Trophoblast cell (in vitro differentiated cells and primary cell): ENCODE results near the gene PTPN9.
"Not testable (repeated sequence)": the region's sequence is repeated elsewhere in the genome, so short reads cannot be mapped to it uniquely, and the experiment has no call there.

Source experiments
- DNase-seq, 2 donors: peaks; one replicate each; pipeline ENCODE4 v3.0.0-alpha.2; 2016
- H2AFZ ChIP-seq: 2 replicates; pipeline ENCODE4 v1.6.1; 2013; ENCODE audit warnings: low read length, moderate library complexity, mild to moderate bottlenecking; ENCODE audit not compliant: insufficient read depth, poor library complexity
- H2AK5ac ChIP-seq: 2 replicates; pipeline ENCODE4 v1.6.1; 2013; ENCODE audit warnings: mild to moderate bottlenecking, low read length
- H2BK120ac ChIP-seq: 2 replicates; pipeline ENCODE4 v1.6.1; 2013; ENCODE audit warnings: low read length, mild to moderate bottlenecking, moderate library complexity; ENCODE audit not compliant: insufficient read depth, poor library complexity
- H2BK12ac ChIP-seq: 2 replicates; pipeline ENCODE4 v1.6.1; 2013; ENCODE audit warnings: mild to moderate bottlenecking, low read length, moderate library complexity
- H2BK5ac ChIP-seq: 2 replicates; pipeline ENCODE4 v1.6.1; 2013; ENCODE audit warnings: low read length, low read depth, moderate library complexity, mild to moderate bottlenecking; ENCODE audit not compliant: poor library complexity
- H3K14ac ChIP-seq: 2 replicates; pipeline ENCODE4 v1.6.1; 2013; ENCODE audit warnings: mild to moderate bottlenecking, low read length
- H3K18ac ChIP-seq: 2 replicates; pipeline ENCODE4 v1.6.1; 2013; ENCODE audit warnings: mild to moderate bottlenecking, low read length
- H3K23ac ChIP-seq: 2 replicates; pipeline ENCODE4 v1.6.1; 2013; ENCODE audit warnings: low read length
- H3K27ac ChIP-seq: 2 replicates; pipeline ENCODE4 v1.5.1; 2013; ENCODE audit warnings: low read depth, mild to moderate bottlenecking, inconsistent platforms, low read length, moderate library complexity
- H3K27me3 ChIP-seq: 2 replicates; pipeline ENCODE4 v1.6.1; 2013; ENCODE audit warnings: inconsistent platforms, mild to moderate bottlenecking, low read length, moderate library complexity; ENCODE audit not compliant: insufficient read depth
- H3K36me3 ChIP-seq, 2 experiments: 1 replicate in 1 of 2; 2 replicates in 1 of 2; pipeline ENCODE4 v1.6.1; 2013; ENCODE audit warnings: low read length in 2 of 2, mild to moderate bottlenecking in 2 of 2, moderate library complexity in 1 of 2; ENCODE audit not compliant: insufficient read depth in 2 of 2, control insufficient read depth in 1 of 2
- H3K4ac ChIP-seq: 2 replicates; pipeline ENCODE4 v1.6.1; 2013; ENCODE audit warnings: low read depth, mild to moderate bottlenecking, low read length, moderate library complexity
- H3K4me1 ChIP-seq, 2 experiments: 1 replicate in 1 of 2; 2 replicates in 1 of 2; pipeline ENCODE4 v1.6.1; 2013; ENCODE audit warnings: low read length in 2 of 2, mild to moderate bottlenecking in 2 of 2, moderate library complexity in 1 of 2; ENCODE audit not compliant: insufficient read depth in 2 of 2, control insufficient read depth in 1 of 2
- H3K4me2 ChIP-seq: 2 replicates; pipeline ENCODE4 v1.6.1; 2013; ENCODE audit warnings: inconsistent platforms, mild to moderate bottlenecking, low read length, moderate library complexity
- H3K4me3 ChIP-seq: 2 replicates; pipeline ENCODE4 v1.5.1; 2013; ENCODE audit warnings: mild to moderate bottlenecking, low read depth, low read length, inconsistent platforms
- H3K79me1 ChIP-seq: one replicate; pipeline ENCODE4 v1.6.1; 2013; ENCODE audit warnings: low read length
- H3K79me2 ChIP-seq: 2 replicates; pipeline ENCODE4 v1.6.1; 2013; ENCODE audit warnings: low read length, mild to moderate bottlenecking; ENCODE audit not compliant: control insufficient read depth, insufficient read depth, poor library complexity
- H3K9ac ChIP-seq: 2 replicates; pipeline ENCODE4 v1.6.1; 2013; ENCODE audit warnings: mild to moderate bottlenecking, low read length
- H3K9me3 ChIP-seq: 2 replicates; pipeline ENCODE4 v1.6.1; 2013; ENCODE audit warnings: low read depth, mild to moderate bottlenecking, control low read depth, inconsistent platforms, low read length; ENCODE audit not compliant: insufficient read depth
- H4K12ac ChIP-seq: 2 replicates; pipeline ENCODE4 v1.6.1; 2013; ENCODE audit warnings: low read depth, mild to moderate bottlenecking, low read length, moderate library complexity
- H4K8ac ChIP-seq: 2 replicates; pipeline ENCODE4 v1.6.1; 2013; ENCODE audit warnings: low read depth, mild to moderate bottlenecking, low read length, moderate library complexity
- H4K91ac ChIP-seq: one replicate; pipeline ENCODE4 v1.6.1; 2013; ENCODE audit warnings: low read depth, mild to moderate bottlenecking, low read length, moderate library complexity
- WGBS: extraction: QIAGEN DNeasy Blood & Tissue Kit; methylation state at CpG from one replicate; pipeline ENCODE4 v1.1.7; 2013; ENCODE audit warnings: missing lambda C conversion rate; ENCODE audit not compliant: insufficient read length, insufficient coverage; ENCODE audit errors: extremely low coverage; 5-methylcytosine and 5-hydroxymethylcytosine counted together

The PTPN9 gene

DNA sequence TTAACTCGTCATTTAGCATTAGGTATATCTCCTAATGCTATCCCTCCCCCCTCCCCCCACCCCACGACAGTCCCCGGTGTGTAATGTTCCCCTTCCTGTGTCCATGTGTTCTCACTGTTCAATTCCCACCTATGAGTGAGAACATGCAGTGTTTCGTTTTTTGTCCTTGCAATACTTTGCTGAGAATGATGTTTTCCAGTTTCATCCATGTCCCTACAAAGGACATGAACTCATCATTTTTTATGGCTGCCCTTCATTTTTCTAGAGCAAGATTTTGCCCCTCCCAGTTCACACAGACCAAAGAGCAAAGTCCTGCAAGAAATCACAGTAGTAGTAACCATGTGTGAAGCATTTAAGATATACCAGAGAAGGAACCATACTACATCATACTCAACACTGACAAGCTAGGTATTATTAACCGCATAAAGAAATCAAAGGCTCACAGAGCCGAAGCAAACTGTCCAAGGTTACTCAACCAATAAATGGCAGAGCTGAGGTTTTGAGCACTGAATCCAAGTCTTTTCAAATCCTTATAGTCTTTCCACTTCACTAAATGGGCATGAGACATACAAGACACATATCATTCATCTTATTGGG is 36.1 kb downstream of the PTPN9 start:
- not testable (repeated sequence) for H3K27me3 ChIP-seq

DNA sequence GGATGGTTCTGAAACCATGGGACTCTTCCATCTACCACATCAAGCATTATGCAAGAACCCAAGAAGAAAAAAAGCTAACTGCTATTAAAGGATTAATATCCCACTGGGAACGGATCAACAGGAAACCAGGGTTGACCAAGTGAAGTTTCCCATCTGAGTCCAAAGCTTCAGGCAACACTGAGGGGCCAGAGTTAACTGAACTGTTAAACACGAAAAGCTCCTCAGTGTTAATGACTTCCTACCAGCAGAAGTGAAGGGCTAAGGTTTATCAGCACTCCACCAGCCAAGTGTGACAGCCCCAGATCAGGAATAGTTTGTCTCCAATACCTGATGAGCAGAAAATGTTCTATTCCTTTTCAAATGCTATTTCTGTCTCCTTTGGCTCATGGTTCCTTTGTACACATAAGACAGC is 36.7 kb downstream of the PTPN9 start:
- Histone ChIP-seq H2BK120ac (no peak overlapping the region), H2AK5ac (no peak overlapping the region), H3K4me1 (no peaks in the 10 kb centered on the region), H4K12ac (no peak overlapping the region), H3K9ac (no peak overlapping the region), H3K27ac (no peak overlapping the region), H3K4me3 (no peak overlapping the region), H3K79me1 (no peaks in the 10 kb centered on the region), H3K18ac (no peak overlapping the region), H4K91ac (no peak overlapping the region), H3K27me3 (no peaks in the 10 kb centered on the region), H3K79me2 (no peaks in the 10 kb centered on the region), H3K9me3 (no peaks in the 10 kb centered on the region), H3K4ac (no peak overlapping the region), H2BK5ac (no peak overlapping the region), H4K8ac (no peak overlapping the region), H3K4me2 (no peak overlapping the region), H3K36me3 (peaks cover 0 to 1% of the 10 kb centered on the region in 2 experiments), H3K14ac (no peak overlapping the region), H2AFZ (no peak overlapping the region), H2BK12ac (no peak overlapping the region), H3K23ac (no peak overlapping the region)
- no CpG with 5 or more reads among the region's 2 CpGs for WGBS
- DNase-seq = no peak

More for the DNA sequence above, 36.1 kb downstream of the PTPN9 start:
- not testable (repeated sequence) for H4K91ac ChIP-seq, H3K79me1 ChIP-seq, H3K9ac ChIP-seq, H2BK120ac ChIP-seq, H3K4ac ChIP-seq, H4K12ac ChIP-seq, H3K4me1 ChIP-seq, H4K8ac ChIP-seq, H2AK5ac ChIP-seq, H2AFZ ChIP-seq, H3K14ac ChIP-seq, H3K79me2 ChIP-seq, H3K36me3 ChIP-seq, H3K4me2 ChIP-seq, H2BK12ac ChIP-seq, DNase-seq, H2BK5ac ChIP-seq, H3K9me3 ChIP-seq, H3K23ac ChIP-seq, H3K27ac ChIP-seq, H3K18ac ChIP-seq, H3K4me3 ChIP-seq
- whole genome bisulfite sequencing = no CpG with 5 or more reads among the region's 6 CpGs

DNA sequence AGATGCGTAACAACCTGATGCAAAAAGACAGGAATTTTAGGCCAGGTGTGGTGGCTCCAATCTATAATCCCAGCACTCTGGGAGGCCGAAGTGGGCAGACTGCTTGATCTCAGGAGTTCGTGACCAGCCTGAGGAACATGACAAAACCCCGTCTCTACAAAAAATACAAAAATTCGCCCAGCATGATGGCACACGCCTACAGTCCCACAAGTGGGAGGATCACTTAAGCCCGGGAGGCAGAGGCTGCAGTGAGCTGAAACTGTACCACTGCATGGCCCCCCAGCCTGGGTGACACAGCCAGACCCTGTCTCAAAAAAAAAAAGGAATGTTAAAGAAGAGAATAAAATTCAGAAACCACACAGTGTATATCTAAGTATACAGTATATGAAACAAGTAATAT is 40.7 kb downstream of the PTPN9 start:
- Histone ChIP-seq H3K9ac (no peak overlapping the region), H3K4me1 (no peaks in the 10 kb centered on the region), H3K4me3 (no peak overlapping the region), H3K23ac (no peak overlapping the region), H4K91ac (no peak overlapping the region), H2BK5ac (no peak overlapping the region), H3K36me3 (peaks cover 0 to 2% of the 10 kb centered on the region in 2 experiments), H2AFZ (no peak overlapping the region), H4K8ac (no peak overlapping the region), H3K27ac (no peak overlapping the region), H3K79me2 (no peaks in the 10 kb centered on the region), H2BK120ac (no peak overlapping the region), H3K14ac (no peak overlapping the region), H2BK12ac (no peak overlapping the region), H2AK5ac (no peak overlapping the region), H3K9me3 (no peaks in the 10 kb centered on the region), H4K12ac (no peak overlapping the region), H3K79me1 (no peaks in the 10 kb centered on the region), H3K4ac (no peak overlapping the region), H3K18ac (no peak overlapping the region), H3K4me2 (no peak overlapping the region), H3K27me3 (no peaks in the 10 kb centered on the region)
- DNase-seq = no peak
- no CpG with 5 or more reads among the region's 7 CpGs for WGBS

DNA sequence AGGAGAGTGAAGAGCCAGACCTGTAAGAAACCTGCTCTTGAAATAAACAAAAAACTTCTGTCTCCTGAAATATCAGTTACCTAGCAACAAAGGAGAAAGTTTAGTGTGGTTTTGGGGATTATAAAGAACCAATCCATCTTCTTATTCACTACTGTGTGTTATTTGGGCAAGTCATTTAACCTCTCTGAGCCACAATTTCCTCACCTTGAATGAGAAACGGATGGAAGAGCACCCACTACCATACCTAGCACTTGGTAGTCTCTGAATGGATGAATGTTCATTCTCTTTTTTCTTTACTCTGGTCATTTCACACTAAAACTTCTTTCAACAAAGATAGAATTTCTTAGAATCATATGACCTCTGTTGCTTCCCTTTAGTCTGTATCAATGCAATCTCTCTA is 45.2 kb downstream of the PTPN9 start:
- WGBS = no CpG with 5 or more reads among the region's 1 CpG
- H2BK120ac ChIP-seq = no peak overlapping the region
- H2AFZ ChIP-seq = no peak overlapping the region
- no peak overlapping the region for H3K27ac ChIP-seq
- no peak overlapping the region for H3K4me3 ChIP-seq
- no peak for DNase-seq
- no peak overlapping the region for H4K12ac ChIP-seq
- no peaks in the 10 kb centered on the region for H3K9me3 ChIP-seq
- H2AK5ac ChIP-seq = no peak overlapping the region
- H3K4ac ChIP-seq = no peak overlapping the region
- no peak overlapping the region for H4K8ac ChIP-seq
- H3K23ac ChIP-seq = no peak overlapping the region
- no peak overlapping the region for H3K9ac ChIP-seq
- no peaks in the 10 kb centered on the region for H3K79me1 ChIP-seq
- H3K4me2 ChIP-seq = no peak overlapping the region
- no peak overlapping the region for H3K14ac ChIP-seq
- H3K27me3 ChIP-seq = no peaks in the 10 kb centered on the region
- peaks cover 0 to 2% of the 10 kb centered on the region in 2 experiments for H3K4me1 ChIP-seq
- no peaks in the 10 kb centered on the region for H3K79me2 ChIP-seq
- H2BK5ac ChIP-seq = no peak overlapping the region
- H3K36me3 ChIP-seq = peaks cover 0 to 2% of the 10 kb centered on the region in 2 experiments
- no peak overlapping the region for H2BK12ac ChIP-seq
- H3K18ac ChIP-seq = no peak overlapping the region
- H4K91ac ChIP-seq = no peak overlapping the region
